Measurements from ENCODE around the gene GOLT1A.

The GOLT1A gene

DNA sequence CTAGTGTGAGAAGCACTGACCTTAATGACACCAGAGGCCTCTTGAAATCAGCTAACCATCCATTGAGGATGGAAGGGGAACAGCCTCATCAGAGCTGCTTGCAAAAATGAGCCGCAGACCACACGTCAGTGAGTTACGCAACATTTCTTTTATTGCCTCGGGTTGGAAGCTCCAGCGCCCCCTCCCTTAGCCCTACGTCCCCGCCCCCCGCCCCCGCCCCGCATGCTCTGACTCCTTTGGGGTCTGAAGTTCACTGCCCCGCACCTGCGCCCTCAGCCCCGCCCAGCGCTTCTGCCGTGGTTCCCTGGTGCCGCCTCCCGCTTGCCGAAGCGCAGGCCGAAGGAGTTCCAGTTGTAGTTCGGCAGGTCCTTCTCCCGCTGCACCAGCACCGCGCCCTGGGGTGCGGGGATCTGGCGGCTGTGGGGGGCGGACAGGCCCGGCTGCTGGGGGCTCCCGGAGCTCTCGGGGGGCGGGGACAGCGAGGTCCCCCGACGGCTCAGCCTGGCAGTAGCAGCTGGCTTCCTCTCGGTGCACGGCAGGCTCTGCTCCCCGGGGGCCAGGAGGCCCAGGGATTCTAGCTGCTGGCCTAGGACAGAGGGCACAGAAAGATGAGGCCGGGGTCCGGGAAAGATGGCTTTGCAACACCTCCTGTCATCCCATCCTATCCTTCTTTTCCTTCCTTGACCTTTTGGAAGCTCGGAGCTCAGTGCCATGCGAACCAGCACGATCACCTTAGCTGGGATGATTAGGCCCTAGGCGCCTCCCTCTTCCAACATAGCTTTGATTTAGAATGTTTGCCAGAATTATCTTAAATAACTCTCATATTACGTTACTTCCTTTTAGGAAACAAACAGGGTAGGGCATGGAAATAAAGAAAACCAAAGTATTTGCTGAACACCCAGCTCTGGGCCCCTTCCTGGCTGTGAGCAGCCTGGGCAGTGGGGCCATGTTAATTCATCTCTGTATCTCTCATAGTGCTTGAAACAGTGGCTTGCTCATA, 23.3 kb downstream of the GOLT1A start:
- DNase-seq = peak; percentile 59

DNA sequence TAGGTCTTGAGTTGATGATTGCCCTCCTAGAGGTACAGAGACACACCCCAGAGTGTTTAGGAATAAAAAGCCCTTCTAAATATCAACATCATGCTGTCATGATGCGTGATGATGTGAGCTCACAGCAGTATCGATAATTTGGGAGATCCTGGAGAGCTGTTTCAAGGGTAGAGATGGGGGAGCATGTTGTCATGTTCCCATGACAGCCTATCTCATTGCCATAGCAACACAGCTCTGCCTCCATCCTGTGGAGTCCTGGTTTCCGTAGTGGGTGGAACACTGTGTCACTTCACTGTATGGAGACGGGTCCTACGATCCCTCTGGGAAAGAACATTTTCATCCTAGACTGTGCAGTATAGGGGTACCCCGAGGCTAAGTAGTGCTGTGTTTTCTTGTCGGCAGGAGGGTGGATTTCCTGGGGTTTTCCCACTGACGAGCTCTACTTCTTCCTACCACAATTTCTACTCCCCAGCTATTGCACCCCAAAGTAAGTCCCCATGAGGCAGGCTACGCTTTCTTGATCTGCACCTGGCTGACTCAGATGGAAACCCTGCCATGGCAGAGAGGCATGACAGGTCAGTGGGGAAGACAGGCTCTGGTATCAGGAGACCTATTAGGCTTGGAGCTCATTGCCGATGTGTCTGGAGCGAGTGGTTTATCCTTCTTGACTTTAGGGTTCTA, 24.7 kb downstream of the GOLT1A start:
- DNase-seq = no peak

DNA sequence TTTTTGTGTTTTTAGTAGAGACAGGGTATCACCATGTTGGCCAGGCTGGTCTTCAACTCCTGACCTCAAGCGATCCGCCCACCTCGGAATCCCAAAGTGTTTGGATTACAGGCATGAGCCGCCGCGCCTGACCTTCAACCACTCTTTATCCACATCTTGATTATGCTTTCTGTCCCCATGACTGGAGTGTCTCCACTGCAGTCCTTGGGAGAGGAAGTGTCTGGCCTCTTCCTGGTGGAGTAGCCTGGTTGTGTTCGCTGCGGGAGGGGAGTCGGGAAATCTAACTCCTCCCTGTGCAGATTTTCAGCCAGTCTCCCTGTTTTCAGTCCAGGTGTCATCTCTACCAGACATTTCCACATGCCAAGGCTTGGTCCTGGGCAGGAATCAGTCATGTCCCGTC, 27.2 kb downstream of the GOLT1A start:
- no peak for DNase-seq

DNA sequence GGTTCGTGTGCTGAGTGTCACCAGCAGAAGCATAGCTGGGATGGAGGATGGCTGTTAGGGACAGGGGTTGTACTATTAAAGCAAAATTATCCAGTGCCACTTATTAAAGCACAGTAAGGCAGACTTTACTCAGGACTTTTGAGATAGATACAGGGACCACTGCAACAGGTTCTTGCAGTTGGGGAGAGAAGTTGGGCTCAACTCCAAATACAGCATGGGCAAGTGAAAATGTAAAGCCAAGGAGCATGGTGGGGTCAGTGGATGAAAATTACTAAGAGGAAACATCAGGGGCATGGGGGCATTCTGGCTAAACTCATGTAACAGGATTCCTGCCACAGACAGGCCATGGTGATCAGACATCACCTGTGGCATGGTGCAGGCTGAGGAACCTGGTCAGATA, 32.7 kb downstream of the GOLT1A start:
- no peak for DNase-seq

DNA sequence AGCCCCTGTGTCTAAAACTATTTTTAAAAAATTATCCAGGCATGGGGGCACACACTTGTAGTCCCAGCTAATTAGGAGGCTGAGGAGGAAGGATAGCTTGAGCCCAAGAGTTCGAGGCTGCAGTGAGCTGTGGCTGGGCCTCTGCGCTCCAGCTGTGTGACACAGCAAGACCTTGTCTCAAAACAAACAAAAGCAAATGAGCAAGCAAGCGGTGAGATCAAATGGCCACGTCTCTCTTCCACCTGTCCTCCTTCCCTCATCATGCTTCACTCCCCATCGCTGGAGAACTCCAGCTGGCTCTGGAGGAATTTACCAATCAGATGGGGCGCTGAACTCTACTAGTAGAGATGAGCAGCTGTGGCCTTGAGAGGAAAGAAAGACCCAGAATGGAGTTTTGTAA, 33.7 kb downstream of the GOLT1A start:
- DNase-seq = no peak

DNA sequence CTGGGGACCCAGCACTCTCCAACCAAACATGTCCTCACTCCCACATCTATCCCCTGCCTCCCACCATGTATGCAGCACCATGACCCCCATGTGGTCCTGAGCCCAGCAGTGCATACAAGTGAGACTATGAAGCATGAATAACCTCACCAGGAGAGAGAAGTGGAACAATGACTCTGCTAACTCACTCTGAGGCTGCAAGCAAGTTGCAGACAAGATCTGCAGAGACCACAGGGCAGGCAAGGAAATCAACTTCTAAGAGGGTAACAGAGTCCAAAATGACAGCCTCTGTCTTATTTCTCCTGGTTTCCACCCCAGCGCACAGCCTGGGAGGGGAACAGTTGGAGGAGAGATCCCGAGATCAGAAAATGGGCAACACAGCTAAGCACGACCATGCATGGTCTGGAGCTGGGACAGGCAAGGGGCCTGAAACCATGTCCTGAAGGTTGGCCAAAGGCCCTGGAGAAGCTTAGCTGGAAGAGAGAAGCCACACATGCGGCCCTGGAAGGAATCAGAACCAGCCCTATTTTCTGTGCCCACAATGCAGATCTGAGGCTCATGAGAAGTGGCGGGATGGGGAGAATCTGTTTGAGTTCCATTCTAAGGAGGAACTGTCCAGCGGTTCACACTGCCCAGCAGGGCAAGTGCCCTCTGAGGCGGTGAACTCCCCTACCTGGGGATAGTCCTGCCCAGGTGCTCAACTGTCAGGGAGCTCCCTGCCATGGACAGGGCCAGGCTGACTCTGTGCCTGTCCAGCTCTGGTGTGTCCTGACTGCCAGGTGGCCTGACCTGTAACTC, 35.1 kb downstream of the GOLT1A start:
- no peak for DNase-seq

DNA sequence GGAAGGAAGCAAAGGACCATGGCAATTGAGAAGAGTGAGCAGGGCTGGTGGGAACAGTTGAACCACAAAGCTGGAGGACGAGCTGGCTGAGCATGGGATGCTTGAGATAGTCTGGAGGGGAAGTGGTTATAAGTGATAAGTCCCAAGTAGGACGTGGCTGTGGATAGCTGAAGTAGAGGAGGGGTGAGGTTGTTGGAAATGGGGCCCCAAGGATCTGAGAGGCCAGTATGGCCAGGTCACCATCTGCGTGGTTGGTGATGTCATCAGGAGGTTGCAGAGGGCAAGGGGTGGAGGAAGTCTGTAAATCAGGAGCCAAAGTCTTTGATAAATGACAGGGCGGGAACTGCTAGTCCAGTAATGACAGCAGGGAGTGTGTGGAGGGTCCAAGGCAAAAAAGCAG, 36.7 kb downstream of the GOLT1A start:
- DNase-seq = no peak

DNA sequence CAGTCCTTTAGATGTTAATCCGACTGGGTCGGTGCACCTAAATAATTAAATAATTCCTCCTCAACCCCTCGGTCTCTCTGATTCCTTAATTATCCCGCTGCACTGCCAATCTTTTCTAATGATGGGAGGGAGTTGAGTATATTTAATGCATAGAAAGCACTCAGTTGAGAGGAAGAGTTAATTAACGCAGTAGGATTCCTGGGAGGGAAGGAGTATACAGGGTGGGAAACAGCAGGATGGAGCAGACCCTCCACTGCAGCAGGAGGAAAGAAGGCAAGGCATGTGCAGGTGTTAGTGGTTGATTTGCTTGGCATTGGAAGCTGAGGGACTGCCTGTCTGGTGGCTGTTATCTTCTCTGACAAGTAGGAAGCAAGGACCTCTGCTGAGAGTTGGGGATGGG, 37.7 kb downstream of the GOLT1A start:
- no peak for DNase-seq

DNA sequence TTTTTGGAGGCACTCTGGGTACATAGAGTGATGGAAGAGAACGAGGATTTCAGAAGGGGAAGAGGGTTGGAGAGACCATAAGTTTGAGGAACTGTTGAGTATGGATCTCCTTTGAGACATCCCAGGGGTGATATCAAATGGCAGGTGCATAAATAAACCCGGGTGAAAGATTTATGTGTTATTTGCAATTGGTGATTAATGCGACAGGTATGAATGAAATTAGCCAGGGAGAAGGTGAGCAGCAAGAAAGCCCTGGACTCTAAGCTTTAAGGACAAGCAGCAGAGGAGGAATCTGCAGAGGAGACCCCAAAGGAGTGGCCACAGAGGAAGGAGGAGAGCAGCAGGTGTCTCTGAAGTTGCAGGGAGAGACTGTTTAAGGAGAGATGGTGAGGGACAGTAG, 38.8 kb downstream of the GOLT1A start:
- no peak for DNase-seq

DNA sequence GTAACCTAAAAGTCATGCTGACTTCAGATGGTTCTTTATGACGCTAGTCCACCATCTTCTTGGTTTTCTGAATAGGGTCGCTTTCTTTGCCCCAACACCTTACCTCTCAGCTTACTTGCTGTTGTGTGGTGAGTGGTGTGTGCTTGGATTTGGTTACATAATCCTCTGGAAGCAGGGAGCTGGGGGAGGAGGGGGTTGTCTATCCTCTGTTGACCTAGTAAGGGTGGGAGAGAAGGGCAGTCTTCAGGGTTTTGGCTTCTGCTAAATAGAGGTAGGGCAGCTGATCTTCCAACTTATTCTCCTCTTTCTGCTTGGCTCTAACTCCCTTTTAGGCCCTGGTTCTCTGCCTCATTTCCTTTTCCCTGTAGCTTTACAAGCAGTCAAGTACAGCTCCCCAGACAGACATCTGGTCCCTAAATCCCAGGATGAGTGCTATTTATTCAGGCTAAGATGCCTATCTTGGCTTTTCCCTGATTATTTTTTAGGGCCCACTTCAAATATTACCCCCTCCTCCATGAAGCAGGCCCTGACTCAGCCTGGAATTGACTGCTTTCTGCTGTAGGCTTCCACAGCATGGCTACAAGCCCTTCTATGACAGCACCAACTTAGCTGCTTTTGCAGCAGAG, 41.3 kb downstream of the GOLT1A start:
- no peak for DNase-seq

DNA sequence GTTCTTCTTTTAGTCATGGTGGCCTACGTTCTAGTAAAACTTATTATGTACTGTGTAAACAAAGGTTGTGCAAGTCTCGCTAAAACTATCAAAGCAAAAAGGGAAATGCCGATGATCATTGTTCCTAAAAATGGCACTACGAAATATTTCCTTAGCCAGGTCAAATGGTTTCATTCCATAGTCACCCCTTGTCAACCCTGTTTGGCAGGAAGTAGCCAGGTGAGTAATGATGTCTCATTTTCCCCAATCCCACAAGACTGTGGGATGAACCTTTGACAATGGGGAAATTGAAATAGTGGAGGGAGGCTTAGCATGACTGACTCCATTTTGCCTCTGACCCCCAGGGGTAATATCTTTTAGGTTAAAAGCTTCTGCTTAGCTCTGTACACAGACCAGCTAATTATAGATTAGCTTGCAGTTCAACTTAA, 42.0 kb downstream of the GOLT1A start:
- DNase-seq = no peak

DNA sequence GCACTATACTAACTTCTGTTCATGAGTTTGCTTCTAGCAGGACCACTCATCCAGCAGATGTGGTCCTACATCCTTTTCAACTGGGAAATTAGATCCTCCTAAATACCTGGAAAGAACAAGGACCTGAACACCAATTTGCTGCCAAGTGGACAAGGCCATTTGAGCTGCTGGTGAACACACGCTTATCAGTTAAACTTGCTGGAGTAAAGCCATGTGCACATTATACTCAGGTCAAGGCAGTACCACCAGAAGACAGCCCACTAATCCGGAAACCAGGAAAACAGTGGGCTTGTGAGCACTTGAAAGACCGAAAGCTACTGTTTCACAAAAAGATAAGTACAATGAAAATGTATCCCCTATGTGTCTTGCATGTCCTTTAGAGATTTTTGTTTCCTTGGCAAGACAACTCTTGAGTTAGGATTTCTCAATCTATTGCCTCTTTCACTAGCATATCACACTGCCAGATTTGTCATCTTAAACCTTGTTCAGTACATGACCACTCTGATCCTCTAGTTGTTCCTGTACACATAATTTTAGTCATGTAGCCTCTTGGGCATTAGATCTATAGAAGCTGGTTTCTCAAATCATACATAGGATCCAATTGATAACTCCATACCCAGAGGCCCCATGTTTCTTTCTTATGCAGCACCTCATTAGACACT, 43.2 kb downstream of the GOLT1A start:
- DNase-seq = no peak

DNA sequence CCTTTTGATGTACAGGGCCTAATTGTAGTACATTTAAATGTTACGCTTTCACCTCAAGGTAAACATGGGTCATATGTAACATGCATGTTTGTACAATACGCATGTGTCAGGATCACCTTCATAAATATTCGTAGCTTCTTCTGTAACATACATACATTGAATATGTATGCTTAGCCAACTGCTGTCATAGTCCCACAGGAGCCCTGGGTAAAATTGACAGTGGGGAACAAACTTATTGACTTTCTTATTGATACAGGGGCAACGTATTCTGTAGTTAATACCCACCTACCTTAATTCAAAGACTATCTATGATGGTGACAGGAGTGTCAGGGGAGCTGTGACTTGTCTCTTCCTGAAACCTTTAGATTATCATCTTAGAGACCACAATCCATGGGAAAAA, 43.9 kb downstream of the GOLT1A start:
- no peak for DNase-seq

DNA sequence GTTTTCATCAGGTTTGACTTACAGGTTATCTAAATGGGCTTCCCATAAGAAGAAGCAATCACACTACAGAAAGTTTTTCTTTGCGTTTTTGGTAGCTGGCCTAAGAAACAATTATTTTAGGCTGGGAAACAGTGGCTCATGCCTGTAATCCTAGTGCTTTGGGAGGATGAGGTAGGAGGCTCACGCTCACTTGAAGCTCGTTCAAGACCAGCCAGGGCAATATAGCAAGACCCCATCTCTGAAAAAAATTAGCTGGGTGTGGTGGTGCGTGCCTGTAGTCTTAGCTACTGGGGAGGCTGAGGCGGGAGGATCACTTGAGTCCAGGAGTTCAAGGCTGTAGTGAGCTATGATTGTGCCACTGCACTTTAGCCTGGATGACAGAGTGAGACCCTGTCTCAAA, 46.1 kb downstream of the GOLT1A start:
- DNase-seq = no peak

DNA sequence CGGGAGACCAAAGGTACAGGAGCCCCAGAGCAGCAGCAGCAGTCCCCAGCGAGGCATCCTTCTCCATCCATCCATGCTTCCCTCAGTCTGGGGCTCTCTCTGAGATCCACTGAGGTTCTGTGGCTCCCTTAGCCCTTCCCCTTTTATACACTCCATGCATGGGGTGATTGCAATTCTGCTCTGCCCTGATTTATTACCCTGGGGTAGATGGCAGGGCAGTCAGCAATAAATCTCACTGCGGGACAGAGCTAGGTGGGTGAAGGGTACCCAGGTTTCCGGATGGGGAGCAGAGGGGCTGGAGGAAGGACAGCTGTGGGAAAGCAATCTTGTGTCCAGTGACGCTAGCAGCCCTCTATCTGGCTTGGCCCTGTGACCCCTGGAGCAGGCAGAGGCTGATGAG, 47.6 kb downstream of the GOLT1A start, which contains the start of gene REN:
Gene REN, minus strand, starts transcription at position 119 of the 400 bp plus-strand sequence. Its CDS starts 44 bp downstream, at position 75.
- no peak for DNase-seq

DNA sequence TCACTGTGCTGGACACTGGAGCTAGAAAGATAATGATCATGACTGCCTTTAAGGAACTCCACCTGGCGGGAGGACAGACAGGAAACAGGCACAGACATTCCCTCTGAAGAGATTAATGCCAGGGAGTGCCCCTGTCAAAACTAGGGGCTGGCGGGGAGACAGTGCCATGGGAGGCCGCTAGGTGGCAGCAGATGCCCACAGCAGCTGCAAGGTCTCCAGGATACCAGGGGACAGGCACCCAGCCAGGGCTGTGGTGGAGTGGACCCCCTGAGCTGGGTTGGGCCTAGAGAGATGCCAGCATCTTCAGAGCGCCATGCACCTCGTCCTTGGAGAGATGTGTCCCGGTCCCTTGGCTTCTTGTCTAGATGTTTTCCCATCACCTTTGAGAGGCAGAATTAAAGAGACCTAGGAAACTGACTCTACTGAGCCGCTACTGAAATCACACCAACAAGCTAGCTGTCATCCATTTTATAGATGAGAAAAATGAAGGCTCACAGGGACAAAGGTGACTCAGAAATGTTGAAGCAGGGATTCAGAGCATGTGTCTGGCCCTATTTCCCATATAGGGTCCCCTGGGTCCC, 51.2 kb downstream of the GOLT1A start:
- peak; percentile 93 for DNase-seq

DNA sequence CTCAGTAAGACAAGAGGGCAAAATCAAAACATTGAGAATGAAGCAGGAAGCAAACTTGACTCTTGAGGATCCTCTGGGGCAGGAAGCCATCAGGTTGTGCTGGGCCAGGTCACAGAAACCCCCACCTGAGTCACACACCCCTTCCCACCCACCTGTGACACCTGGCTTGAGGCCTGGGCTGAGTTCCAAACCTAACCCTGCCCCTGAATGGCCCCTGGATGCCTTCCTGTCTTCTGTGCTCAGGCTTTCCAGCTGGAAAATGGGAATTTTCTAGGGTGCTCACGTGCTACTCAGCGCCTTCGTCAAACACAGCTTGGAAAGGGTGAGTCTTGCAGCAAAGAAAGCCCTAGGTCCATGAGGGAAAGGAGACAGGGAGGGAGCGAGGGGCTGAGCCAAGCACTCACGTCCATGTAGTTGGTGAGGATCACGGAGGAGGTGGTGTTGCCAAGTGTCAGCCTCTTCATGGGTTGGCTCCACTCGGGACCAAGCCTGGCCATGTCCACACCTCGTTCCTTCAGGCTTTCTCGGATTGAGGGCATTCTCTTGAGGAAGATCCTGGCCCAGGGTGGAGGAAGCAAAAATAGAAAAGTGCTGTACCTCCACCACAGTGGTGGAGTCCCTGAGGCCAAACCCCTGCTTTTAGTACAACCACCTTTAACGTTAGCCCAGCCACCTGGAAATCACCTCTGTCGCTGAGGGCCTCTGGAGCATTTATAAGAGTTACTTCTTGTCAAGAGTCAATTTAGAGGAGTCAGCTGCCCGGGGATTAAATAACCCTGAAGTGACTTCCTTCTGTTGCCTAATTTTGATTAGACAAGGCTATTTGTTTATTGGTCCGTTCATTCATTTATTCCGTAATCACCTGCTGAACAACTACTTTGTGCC, 51.9 kb downstream of the GOLT1A start:
- no peak for DNase-seq

DNA sequence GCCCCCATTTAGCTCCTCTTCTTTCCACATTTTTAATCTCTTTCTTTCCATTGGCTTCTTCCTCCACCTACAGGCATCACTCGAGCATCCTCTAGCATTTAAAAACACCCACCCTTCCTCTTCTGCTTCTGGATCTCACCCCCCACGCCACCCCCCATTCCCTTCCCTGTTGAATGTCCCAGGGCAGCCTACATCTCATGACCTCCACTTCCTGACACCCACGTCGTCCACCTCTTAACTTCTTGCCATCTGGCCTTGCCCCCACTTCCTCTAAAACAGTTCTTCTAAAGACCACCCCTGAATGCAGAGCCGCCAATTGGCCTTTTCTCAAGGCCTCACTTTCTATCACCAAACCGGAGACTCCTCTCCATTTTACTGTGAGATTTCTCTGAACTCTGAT, 55.8 kb downstream of the GOLT1A start:
- DNase-seq = no peak

DNA sequence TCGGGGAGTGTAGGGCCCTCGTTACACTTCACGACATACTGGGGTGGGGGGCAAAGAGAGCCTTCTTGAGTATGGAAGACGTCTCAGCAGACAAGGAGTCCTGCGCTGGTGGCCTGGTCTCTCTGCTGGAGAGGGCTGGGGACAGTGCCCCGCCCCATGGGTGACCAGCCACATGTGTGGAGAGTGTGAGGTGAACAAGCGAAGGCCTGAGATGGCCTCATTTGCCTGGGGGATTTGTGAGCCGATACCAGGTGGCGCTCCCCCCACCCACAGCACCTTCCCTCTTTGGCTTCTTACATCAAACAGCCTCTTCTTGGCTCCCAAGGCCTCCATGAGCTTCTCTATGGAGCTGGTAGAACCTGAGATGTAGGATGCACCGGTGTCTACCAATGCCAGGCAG, 57.9 kb downstream of the GOLT1A start:
- no peak for DNase-seq

DNA sequence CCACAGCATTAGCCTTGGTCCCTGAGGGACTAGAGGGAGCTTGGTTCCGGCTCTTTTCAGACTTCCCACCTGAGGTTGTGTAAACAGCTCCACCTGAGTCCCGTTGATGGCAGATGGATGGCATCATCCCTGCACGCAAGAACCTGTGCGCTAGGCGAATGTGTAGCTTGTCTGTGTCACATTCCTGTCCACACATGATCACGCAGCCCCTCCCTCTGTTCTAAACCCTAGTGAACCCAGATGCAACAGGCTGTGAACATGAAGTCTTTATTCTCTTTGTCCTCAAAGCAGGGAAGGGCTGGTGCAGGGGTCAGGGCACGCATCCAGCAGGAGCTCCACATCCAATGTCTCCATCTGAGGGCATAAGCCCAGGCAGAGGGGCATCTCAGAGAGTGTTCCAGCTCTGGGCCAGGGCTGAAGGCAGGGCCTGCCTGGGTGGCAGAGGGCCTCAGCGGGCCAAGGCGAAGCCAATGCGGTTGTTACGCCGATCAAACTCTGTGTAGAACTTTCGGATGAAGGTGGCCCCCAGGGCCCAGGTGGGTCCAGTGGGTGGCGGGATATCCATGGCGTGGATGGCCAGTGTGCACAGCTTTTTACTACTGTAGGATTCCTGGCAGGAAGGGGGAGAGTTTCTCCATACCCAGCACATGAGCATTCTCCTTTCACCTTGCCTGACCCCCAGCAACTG, 59.1 kb downstream of the GOLT1A start:
- DNase-seq = no peak

Data from activated CD8-positive, alpha-beta memory T cell treated with anti-CD3 and anti-CD28 coated beads, Interleukin-2, amount 50 U/mL, for 48 hours (primary cell).